Measurements from ENCODE around the gene KLHDC10. TPM values are rescaled to one million over a fixed set of nuclear protein-coding genes. Genes with fewer than 3 reads are reported as not detected.

The KLHDC10 gene
- total RNA-seq, 1 donor from 2014 or later: 13.5 TPM

- intact Hi-C loops (cut with DNase I): no loop called here
- no peaks in the 10 kb centered on the region for H3K27me3 ChIP-seq
- H3K36me3 ChIP-seq: peaks cover 0 to 4% of the 10 kb centered on the region in 2 donors
- no peak overlapping the region for H3K27ac ChIP-seq
- no peak for DNase-seq (ENCODE audit: extremely low spot score in 2 of 2)
- TF ChIP-seq POLR2A (IDR thresholded peaks at IDR 0.05): no peak
- TF ChIP-seq CTCF (IDR thresholded peaks at IDR 0.05): no peak
- TF ChIP-seq POLR2AphosphoS5 (IDR thresholded peaks at IDR 0.05; ENCODE audit: insufficient read depth in 1 of 2, low read depth in 1 of 2): no peak
- no peak overlapping the region for H3K4me3 ChIP-seq
- H3K4me1 ChIP-seq: no peaks in the 10 kb centered on the region
- H3K9me3 ChIP-seq: no peaks in the 10 kb centered on the region
Measured at GRCh38 chr7:130113887-130114286, 43.6 kb downstream of the KLHDC10 start.

- no peak for DNase-seq (ENCODE audit: extremely low spot score in 2 of 2)
- Histone ChIP-seq H3K27me3 (no peaks in the 10 kb centered on the region), H3K4me3 (no peak overlapping the region), H3K4me1 (no peaks in the 10 kb centered on the region), H3K36me3 (peaks cover 0 to 7% of the 10 kb centered on the region in 2 donors), H3K27ac (no peak overlapping the region), H3K9me3 (no peaks in the 10 kb centered on the region)
- TF ChIP-seq CTCF (IDR thresholded peaks at IDR 0.05): no peak
- TF ChIP-seq POLR2A (IDR thresholded peaks at IDR 0.05): no peak
- no peak for TF ChIP-seq POLR2AphosphoS5 (IDR thresholded peaks at IDR 0.05; ENCODE audit: insufficient read depth in 1 of 2, low read depth in 1 of 2)
- intact Hi-C loops (cut with DNase I): no loop called here
Measured at GRCh38 chr7:130114374-130114773, 44.0 kb downstream of the KLHDC10 start.

GRCh38 chr7:130114776-130115175, 44.4 kb downstream of the KLHDC10 start:
- H3K36me3 ChIP-seq: peaks cover 0 to 7% of the 10 kb centered on the region in 2 donors
- intact Hi-C loops (cut with DNase I): no loop called here
- no peak for DNase-seq (ENCODE audit: extremely low spot score in 2 of 2)
- H3K27ac ChIP-seq: no peak overlapping the region
- H3K4me1 ChIP-seq: no peaks in the 10 kb centered on the region
- H3K4me3 ChIP-seq: no peak overlapping the region
- H3K27me3 ChIP-seq: no peaks in the 10 kb centered on the region
- no peaks in the 10 kb centered on the region for H3K9me3 ChIP-seq
- TF ChIP-seq POLR2A (IDR thresholded peaks at IDR 0.05) (no peak), CTCF (IDR thresholded peaks at IDR 0.05) (no peak), POLR2AphosphoS5 (IDR thresholded peaks at IDR 0.05; ENCODE audit: insufficient read depth in 1 of 2, low read depth in 1 of 2) (no peak)

GRCh38 chr7:130118294-130118693, 48.0 kb downstream of the KLHDC10 start:
- no peaks in the 10 kb centered on the region for H3K4me1 ChIP-seq
- TF ChIP-seq POLR2AphosphoS5 (IDR thresholded peaks at IDR 0.05; ENCODE audit: insufficient read depth in 1 of 2, low read depth in 1 of 2): no peak
- no peak for TF ChIP-seq CTCF (IDR thresholded peaks at IDR 0.05)
- no peak for TF ChIP-seq POLR2A (IDR thresholded peaks at IDR 0.05)

GRCh38 chr7:130118801-130119200, 48.5 kb downstream of the KLHDC10 start:
- no peak for DNase-seq (ENCODE audit: extremely low spot score in 2 of 2)
- Histone ChIP-seq H3K27me3 (no peaks in the 10 kb centered on the region), H3K36me3 (peaks cover 0 to 37% of the 10 kb centered on the region in 2 donors), H3K4me3 (no peak overlapping the region), H3K4me1 (no peaks in the 10 kb centered on the region), H3K27ac (no peak overlapping the region), H3K9me3 (no peaks in the 10 kb centered on the region)
- intact Hi-C loops (cut with DNase I): no loop called here
- TF ChIP-seq POLR2A (IDR thresholded peaks at IDR 0.05) (no peak), CTCF (IDR thresholded peaks at IDR 0.05) (no peak), POLR2AphosphoS5 (IDR thresholded peaks at IDR 0.05; ENCODE audit: insufficient read depth in 1 of 2, low read depth in 1 of 2) (no peak)

More at GRCh38 chr7:130118294-130118693, 48.0 kb downstream of the KLHDC10 start:
- Histone ChIP-seq H3K9me3 (no peaks in the 10 kb centered on the region), H3K27ac (no peak overlapping the region), H3K36me3 (peaks cover 0 to 37% of the 10 kb centered on the region in 2 donors), H3K4me3 (no peak overlapping the region), H3K27me3 (no peaks in the 10 kb centered on the region)
- no peak for DNase-seq (ENCODE audit: extremely low spot score in 2 of 2)
- intact Hi-C loops (cut with DNase I): no loop called here

All from vagina (tissue), 2 donors.